Stomach (tissue), 9 donors: ENCODE results near the gene C1QTNF6. TPM values are rescaled to one million over a fixed set of nuclear protein-coding genes. Genes with fewer than 3 reads are reported as not detected.

ENCODE experiments used
- DNase-seq, 2 donors: peaks; one replicate each; pipeline versions ENCODE4 v3.0.0 to v3.0.0-alpha.2; 2013 to 2019
- H3K27ac ChIP-seq, 5 donors: fragments of 200-600 bp in 4 of 5; sonication (generic) in 4 of 5; one replicate each; pipeline ENCODE4 v1.5.1; 2013 to 2019; ENCODE audit warnings: mild to moderate bottlenecking in 1 of 5, moderate library complexity in 1 of 5
- H3K27me3 ChIP-seq, 3 donors: fragments of 200-600 bp; sonication (generic); one replicate each; pipeline ENCODE4 v1.5.1; 2017 to 2019; ENCODE audit warnings: mixed run types in 1 of 3
- H3K36me3 ChIP-seq, 4 donors: fragments of 200-600 bp; sonication (generic); 1 replicate in 3 of 4; 2 replicates in 1 of 4; pipeline ENCODE4 v1.5.1; 2016 to 2019
- H3K4me1 ChIP-seq, 4 donors: fragments of 200-600 bp; sonication (generic); one replicate each; pipeline ENCODE4 v1.5.1; 2016 to 2019
- H3K4me3 ChIP-seq, 4 donors: fragments of 200-600 bp; sonication (generic) in 3 of 4; one replicate each; pipeline ENCODE4 v1.5.1; 2016 to 2019; ENCODE audit warnings: mild to moderate bottlenecking in 1 of 4
- H3K9me3 ChIP-seq, 4 donors: fragments of 200-600 bp; sonication (generic); one replicate each; pipeline ENCODE4 v1.5.1; 2016 to 2019
- CTCF ChIP-seq, 7 experiments: fragments of 450-650 bp in 4 of 7; fragments of 200-600 bp in 3 of 7; sonication (generic) in 3 of 7; IDR thresholded peaks; one replicate each; pipeline ENCODE4 v1.5.1; 2016 to 2019; ENCODE audit warnings: antibody characterized with exemption in 7 of 7, control low read depth in 2 of 7, mild to moderate bottlenecking in 1 of 7
- EP300 ChIP-seq: sonication (generic); formaldehyde crosslinking; IDR thresholded peaks from one replicate; pipeline ENCODE4 v1.6.1; 2017; ENCODE audit warnings: antibody characterized with exemption
- POLR2A ChIP-seq, 4 donors: fragments of 450-650 bp; IDR thresholded peaks; one replicate each; pipeline ENCODE4 v1.6.1; 2016; ENCODE audit warnings: antibody characterized with exemption in 4 of 4, control low read depth in 2 of 4, mild to moderate bottlenecking in 1 of 4, moderate library complexity in 1 of 4
- POLR2AphosphoS5 ChIP-seq, 3 donors: sonication (generic); formaldehyde crosslinking; IDR thresholded peaks; one replicate each; pipeline ENCODE4 v1.6.1; 2016; ENCODE audit warnings: antibody characterized with exemption in 3 of 3
- WGBS, 5 donors: extraction: QIAGEN DNeasy Blood & Tissue Kit in 3 of 5; methylation state at CpG; one replicate each; pipeline versions ENCODE4 v1.1.5 to v1.1.7; 2013 to 2018; 5-methylcytosine and 5-hydroxymethylcytosine counted together
- intact Hi-C: fragments of 100-400 bp; cut with DNase I; formaldehyde crosslinking; loops from one replicate; pipeline ENCODE4 v1.15.1; 2023; ENCODE audit warnings: low total_unique reads
- polyA plus RNA-seq, 3 donors: library from polyadenylated mRNA; stranded (reverse); fragments of 200-250 nt; gene quantifications; one replicate each; pipeline ENCODE4 v1.2.3, GENCODE V29; 2013
- small RNA-seq, 4 donors: library from RNA; depleted of rRNA; stranded (forward); fragments of <200 nt; gene quantifications; one replicate each; pipeline ENCODE3, GENCODE V24; 2016
- total RNA-seq, 5 donors: library from RNA; depleted of rRNA; stranded (reverse); fragments of >200 nt; gene quantifications; one replicate each; pipeline versions ENCODE4 v1.1.0 to v1.2.3, GENCODE V29; 2014 to 2016
- donor health status: healthy with polysubstance abuse.
- donor health status: Bipolar disorder and iron deficiency.
- donor health status: healthy.

Gene C1QTNF6
- total and polyA plus RNA-seq, 8 donors: 0.45 to 10.4 (median 4.0) TPM; not detected in 1

GRCh38 chr22:37137131-37137530 lies 50.9 kb downstream of the C1QTNF6 start:
- intact Hi-C loops: no loop called here
- H3K36me3 ChIP-seq: no peaks in the 10 kb centered on the region
- TF ChIP-seq CTCF (IDR thresholded peaks at IDR 0.05) (no peak), POLR2AphosphoS5 (IDR thresholded peaks at IDR 0.05) (no peak), EP300 (no peak), POLR2A (IDR thresholded peaks at IDR 0.05) (no peak)

GRCh38 chr22:37135023-37135422 lies 53.0 kb downstream of the C1QTNF6 start:
- H3K9me3 ChIP-seq: no peaks in the 10 kb centered on the region
- H3K27me3 ChIP-seq: peaks cover 0 to 13% (median 0%) of the 10 kb centered on the region in 3 donors
- 77 to 87% (median 85%) methylated on average over 12 of the region's 12 CpGs for WGBS, 5 donors
- TF ChIP-seq POLR2AphosphoS5 (IDR thresholded peaks at IDR 0.05): no peak
- TF ChIP-seq CTCF (IDR thresholded peaks at IDR 0.05): no peak
- no peak for TF ChIP-seq POLR2A (IDR thresholded peaks at IDR 0.05)
- TF ChIP-seq EP300: no peak
- H3K27ac ChIP-seq: no peak overlapping the region
- no peak overlapping the region for H3K4me3 ChIP-seq
- no peaks in the 10 kb centered on the region for H3K4me1 ChIP-seq
- intact Hi-C loops: no loop called here
- DNase-seq: no peak
- no peaks in the 10 kb centered on the region for H3K36me3 ChIP-seq

More at GRCh38 chr22:37137131-37137530, 50.9 kb downstream of the C1QTNF6 start:
- WGBS, 5 donors: 74 to 81% (median 75%) methylated on average over 7 to 8 of the region's 8 CpGs
- DNase-seq: no peak
- Histone ChIP-seq H3K27me3 (peaks cover 0 to 17% (median 0%) of the 10 kb centered on the region in 3 donors), H3K4me1 (no peaks in the 10 kb centered on the region), H3K27ac (no peak overlapping the region), H3K4me3 (no peak overlapping the region), H3K9me3 (no peaks in the 10 kb centered on the region)

GRCh38 chr22:37133304-37134018 lies 54.6 kb downstream of the C1QTNF6 start:
- intact Hi-C loops: no loop called here
- H3K27me3 ChIP-seq: peaks cover 0 to 28% (median 0%) of the 10 kb centered on the region in 3 donors
- TF ChIP-seq EP300: no peak
- TF ChIP-seq CTCF (IDR thresholded peaks at IDR 0.05): no peak
- no peak for TF ChIP-seq POLR2A (IDR thresholded peaks at IDR 0.05)
- no peak for TF ChIP-seq POLR2AphosphoS5 (IDR thresholded peaks at IDR 0.05)
- no peaks in the 10 kb centered on the region for H3K4me1 ChIP-seq
- no peaks in the 10 kb centered on the region for H3K36me3 ChIP-seq
- H3K4me3 ChIP-seq: no peak overlapping the region
- no peak overlapping the region for H3K27ac ChIP-seq
- no peaks in the 10 kb centered on the region for H3K9me3 ChIP-seq
- 68 to 76% (median 70%) methylated on average over 7 to 16 of the region's 16 CpGs for WGBS, 5 donors
- no peak for DNase-seq

GRCh38 chr22:37132773-37133172 lies 55.3 kb downstream of the C1QTNF6 start:
- intact Hi-C loops: no loop called here
- TF ChIP-seq EP300: no peak
- no peak for TF ChIP-seq CTCF (IDR thresholded peaks at IDR 0.05)
- TF ChIP-seq POLR2AphosphoS5 (IDR thresholded peaks at IDR 0.05): no peak
- TF ChIP-seq POLR2A (IDR thresholded peaks at IDR 0.05): no peak
- Histone ChIP-seq H3K9me3 (no peaks in the 10 kb centered on the region), H3K4me1 (no peaks in the 10 kb centered on the region), H3K4me3 (no peak overlapping the region), H3K27me3 (peaks cover 0 to 34% (median 0%) of the 10 kb centered on the region in 3 donors), H3K36me3 (no peaks in the 10 kb centered on the region), H3K27ac (no peak overlapping the region)
- DNase-seq: no peak
- WGBS, 5 donors: 84 to 94% (median 88%) methylated on average over 7 of the region's 7 CpGs

Small RNAs within 50 kb of the gene (small RNA-seq; reads per million reads assigned to genes)
- gene Z82188.1: 0 reads per million in 4 donors

Other genes starting within 250 kb of the C1QTNF6 start
- gene TST, start 168.8 kb downstream of the C1QTNF6 start, total RNA-seq: 100 to 1,000 TPM in 1 of 5 donors, 10 to 100 TPM in 4; 51.8 to 709 (median 91.4) TPM
- gene TST, start 168.8 kb downstream of the C1QTNF6 start, polyA plus RNA-seq: 100 to 1,000 TPM in 2 of 3 donors, 10 to 100 TPM in 1; 87.1 to 377 (median 103) TPM
- gene MPST, start 168.5 kb downstream of the C1QTNF6 start, total RNA-seq: 1,000 to 10,000 TPM in 1 of 5 donors, 100 to 1,000 TPM in 2, 10 to 100 TPM in 2; 48.3 to 1,943 (median 152) TPM
- 100 to 1,000 TPM; 123 to 178 (median 172) TPM for gene MPST, start 168.5 kb downstream of the C1QTNF6 start, polyA plus RNA-seq
- 10 to 100 TPM in 2 of 5 donors, 1 to 10 TPM in 3; 1.8 to 82.8 (median 5.9) TPM for gene KCTD17, start 136.5 kb downstream of the C1QTNF6 start, total RNA-seq
- gene KCTD17, start 136.5 kb downstream of the C1QTNF6 start, polyA plus RNA-seq: 10 to 100 TPM in 2 of 3 donors, 1 to 10 TPM in 1; 6.3 to 17.6 (median 12.1) TPM
- 1 to 10 TPM in 1 of 5 donors, not detected in 4; 1.5 TPM for gene TMPRSS6, start 78.5 kb downstream of the C1QTNF6 start, total RNA-seq
- under 1 TPM; 0.25 to 0.62 (median 0.31) TPM for gene TMPRSS6, start 78.5 kb downstream of the C1QTNF6 start, polyA plus RNA-seq
- gene IL2RB, start 38.3 kb downstream of the C1QTNF6 start, total RNA-seq: 1 to 10 TPM in 2 of 5 donors, under 1 TPM in 1, not detected in 2; 0.73 to 5.3 (median 5.2) TPM
- gene IL2RB, start 38.3 kb downstream of the C1QTNF6 start, polyA plus RNA-seq: 1 to 10 TPM in 1 of 3 donors, under 1 TPM in 2; 0.44 to 2.6 (median 0.58) TPM
- under 1 TPM in 1 of 5 donors, not detected in 4; 0.37 TPM for gene SSTR3, start 24.2 kb upstream of the C1QTNF6 start, total RNA-seq
- gene SSTR3, start 24.2 kb upstream of the C1QTNF6 start, polyA plus RNA-seq: under 1 TPM in 2 of 3 donors, not detected in 1; 0.05 to 0.12 TPM
- gene RAC2, start 56.0 kb upstream of the C1QTNF6 start, total RNA-seq: 10 to 100 TPM in 3 of 5 donors, 1 to 10 TPM in 2; 1.8 to 50.4 (median 14.2) TPM
- gene RAC2, start 56.0 kb upstream of the C1QTNF6 start, polyA plus RNA-seq: 10 to 100 TPM; 17.6 to 23.8 (median 22.8) TPM
- gene CYTH4, start 94.3 kb upstream of the C1QTNF6 start, total RNA-seq: 10 to 100 TPM in 2 of 5 donors, 1 to 10 TPM in 2, not detected in 1; 4.2 to 77.0 (median 12.5) TPM
- 1 to 10 TPM; 1.9 to 6.0 (median 5.0) TPM for gene CYTH4, start 94.3 kb upstream of the C1QTNF6 start, polyA plus RNA-seq
- under 1 TPM in 2 of 5 donors, not detected in 3; 0.18 to 0.89 TPM for gene ELFN2, start 239.2 kb upstream of the C1QTNF6 start, total RNA-seq
- gene ELFN2, start 239.2 kb upstream of the C1QTNF6 start, polyA plus RNA-seq: under 1 TPM in 1 of 3 donors, not detected in 2; 0.03 TPM